ENCODE measurements around the gene MCM10. TPM values are rescaled to one million over a fixed set of nuclear protein-coding genes. Genes with fewer than 3 reads are reported as not detected.

Gene MCM10
- total RNA-seq, 2 experiments from 2014 or later, result 0.16 to 0.50 TPM

DNA sequence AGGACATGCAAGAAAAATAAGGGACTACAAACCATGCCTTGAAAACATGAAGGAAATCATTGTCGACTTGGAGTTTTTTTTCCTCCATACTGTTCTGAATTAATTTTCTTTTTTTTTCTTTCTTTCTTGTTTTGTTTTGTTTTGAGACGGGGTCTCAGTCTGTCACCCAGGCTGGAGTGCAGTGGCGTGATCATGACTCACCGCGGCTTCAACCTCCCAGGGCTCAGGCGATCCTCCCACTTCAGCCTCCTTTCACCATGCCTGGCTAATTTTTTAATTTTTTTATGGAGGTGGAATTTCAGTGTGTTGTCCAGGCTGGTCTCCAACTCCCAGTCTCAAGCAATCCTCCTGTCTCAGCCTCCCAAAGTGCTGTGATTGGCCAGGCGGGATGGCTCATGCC is 61.2 kb downstream of the MCM10 start:
- H3K27ac Mint-ChIP-seq, result no peak overlapping the region
- DNase-seq (no peak), ATAC-seq (ENCODE audit: poor library complexity) (no peak)
- CTCF ChIA-PET, result no interaction called here
- Histone ChIP-seq H3K27me3 (ENCODE audit: control insufficient read depth in 1 of 2, insufficient read depth in 2 of 2, low read length in 2 of 2) (no peaks in the 10 kb centered on the region), H3K4me3 (ENCODE audit: low read length) (no peak overlapping the region), H3K4me1 (ENCODE audit: insufficient read depth, low read length) (no peaks in the 10 kb centered on the region), H3K9me3 (ENCODE audit: control insufficient read depth in 1 of 2, insufficient read depth in 1 of 2, low read length in 2 of 2) (no peaks in the 10 kb centered on the region), H3K36me3 (ENCODE audit: insufficient read depth, low read length) (no peaks in the 10 kb centered on the region), H3K27ac (ENCODE audit: low read depth in 1 of 2, low read length in 2 of 2) (no peak overlapping the region)
- H3K4me3 Mint-ChIP-seq, result no peak overlapping the region
- H3K4me1 Mint-ChIP-seq (ENCODE audit: low read depth), result no peaks in the 10 kb centered on the region
- intact Hi-C loops (cut with DNase I, micrococcal nuclease), result no loop called here
- POLR2A ChIA-PET, result no interaction called here
- no peaks in the 10 kb centered on the region for H3K36me3 Mint-ChIP-seq (ENCODE audit: low read depth)
- no peaks in the 10 kb centered on the region for H3K27me3 Mint-ChIP-seq
- H3K9me3 Mint-ChIP-seq, result no peaks in the 10 kb centered on the region
- TF ChIP-seq, protein P1, sequence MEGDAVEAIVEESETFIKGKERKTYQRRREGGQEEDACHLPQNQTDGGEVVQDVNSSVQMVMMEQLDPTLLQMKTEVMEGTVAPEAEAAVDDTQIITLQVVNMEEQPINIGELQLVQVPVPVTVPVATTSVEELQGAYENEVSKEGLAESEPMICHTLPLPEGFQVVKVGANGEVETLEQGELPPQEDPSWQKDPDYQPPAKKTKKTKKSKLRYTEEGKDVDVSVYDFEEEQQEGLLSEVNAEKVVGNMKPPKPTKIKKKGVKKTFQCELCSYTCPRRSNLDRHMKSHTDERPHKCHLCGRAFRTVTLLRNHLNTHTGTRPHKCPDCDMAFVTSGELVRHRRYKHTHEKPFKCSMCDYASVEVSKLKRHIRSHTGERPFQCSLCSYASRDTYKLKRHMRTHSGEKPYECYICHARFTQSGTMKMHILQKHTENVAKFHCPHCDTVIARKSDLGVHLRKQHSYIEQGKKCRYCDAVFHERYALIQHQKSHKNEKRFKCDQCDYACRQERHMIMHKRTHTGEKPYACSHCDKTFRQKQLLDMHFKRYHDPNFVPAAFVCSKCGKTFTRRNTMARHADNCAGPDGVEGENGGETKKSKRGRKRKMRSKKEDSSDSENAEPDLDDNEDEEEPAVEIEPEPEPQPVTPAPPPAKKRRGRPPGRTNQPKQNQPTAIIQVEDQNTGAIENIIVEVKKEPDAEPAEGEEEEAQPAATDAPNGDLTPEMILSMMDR (IDR thresholded peaks at IDR 0.05), result no peak

DNA sequence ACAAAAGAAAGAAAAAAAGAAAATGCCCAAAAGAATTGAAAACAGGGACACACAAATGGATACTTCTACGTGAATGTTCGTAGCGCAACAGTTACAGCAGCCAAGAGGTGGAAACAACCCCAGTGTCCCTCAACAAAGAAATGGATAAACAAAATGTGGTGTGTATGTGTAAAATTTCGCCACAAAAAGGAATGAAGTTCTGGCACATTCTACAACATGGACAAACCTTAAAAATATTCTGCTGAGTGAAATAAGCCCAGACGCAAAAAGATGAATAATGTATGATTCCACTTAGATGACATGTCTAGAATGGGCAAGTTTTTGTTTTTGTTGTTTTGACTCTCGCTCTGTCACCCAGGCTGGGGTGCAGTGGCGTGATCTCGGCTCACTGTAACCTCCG is 61.9 kb downstream of the MCM10 start:
- H3K4me3 ChIP-seq (ENCODE audit: low read length), result no peak overlapping the region
- TF ChIP-seq, protein P1 (IDR thresholded peaks at IDR 0.05), result no peak
- no peak overlapping the region for H3K27ac ChIP-seq (ENCODE audit: low read depth in 1 of 2, low read length in 2 of 2)
- CTCF ChIA-PET, result no interaction called here
- no peak for DNase-seq
- no peaks in the 10 kb centered on the region for H3K36me3 Mint-ChIP-seq (ENCODE audit: low read depth)
- H3K9me3 Mint-ChIP-seq, result no peaks in the 10 kb centered on the region
- H3K36me3 ChIP-seq (ENCODE audit: insufficient read depth, low read length), result no peaks in the 10 kb centered on the region
- no peaks in the 10 kb centered on the region for H3K4me1 Mint-ChIP-seq (ENCODE audit: low read depth)
- H3K27ac Mint-ChIP-seq, result no peak overlapping the region
- POLR2A ChIA-PET, result no interaction called here
- H3K27me3 ChIP-seq (ENCODE audit: control insufficient read depth in 1 of 2, insufficient read depth in 2 of 2, low read length in 2 of 2), result no peaks in the 10 kb centered on the region
- intact Hi-C loops (cut with DNase I, micrococcal nuclease), result no loop called here
- no peak overlapping the region for H3K4me3 Mint-ChIP-seq
- no peaks in the 10 kb centered on the region for H3K27me3 Mint-ChIP-seq
- no peaks in the 10 kb centered on the region for H3K4me1 ChIP-seq (ENCODE audit: insufficient read depth, low read length)
- no peak for ATAC-seq (ENCODE audit: poor library complexity)
- H3K9me3 ChIP-seq (ENCODE audit: control insufficient read depth in 1 of 2, insufficient read depth in 1 of 2, low read length in 2 of 2), result no peaks in the 10 kb centered on the region

DNA sequence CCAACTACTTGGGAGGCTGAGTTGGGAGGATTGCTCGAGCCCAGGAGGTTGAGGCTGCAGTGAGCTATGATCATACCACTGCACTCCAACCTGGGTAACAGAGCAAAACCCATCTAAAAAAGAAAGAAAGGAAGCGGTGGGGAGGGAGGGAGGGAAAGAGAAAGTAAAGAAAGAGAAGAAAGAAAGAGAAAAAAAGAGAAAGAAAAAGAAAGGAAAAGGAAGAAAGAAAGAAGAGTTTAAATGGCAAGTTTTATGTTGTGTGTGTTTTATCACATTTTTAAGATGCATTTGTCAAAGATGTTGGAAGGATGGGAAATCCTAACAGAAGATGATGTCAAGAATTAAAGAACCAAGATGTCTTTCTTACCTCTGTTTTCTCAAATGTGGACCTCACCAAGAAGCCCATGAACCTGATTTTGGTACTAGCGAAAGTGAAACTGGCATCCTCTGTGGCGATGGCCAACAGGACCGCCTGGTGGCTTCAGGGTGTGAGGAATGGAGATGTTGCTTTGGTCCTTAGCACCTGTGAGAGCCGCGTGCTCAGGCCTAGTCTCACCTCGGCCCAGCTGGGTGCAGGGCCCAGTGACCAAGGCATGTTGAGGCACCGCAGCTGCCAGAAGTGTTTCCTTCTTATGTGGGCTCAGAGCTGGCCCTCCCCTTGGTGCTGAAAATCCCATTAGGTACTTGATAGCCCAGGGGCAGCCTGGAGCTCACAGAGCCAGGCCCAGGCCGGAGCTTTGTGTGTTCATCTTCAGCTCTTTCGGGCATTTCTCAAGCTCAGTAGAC is 63.0 kb downstream of the MCM10 start:
- Mint-ChIP-seq H3K27ac (no peak overlapping the region), H3K4me1 (ENCODE audit: low read depth) (no peaks in the 10 kb centered on the region), H3K4me3 (no peak overlapping the region), H3K36me3 (ENCODE audit: low read depth) (no peaks in the 10 kb centered on the region), H3K27me3 (no peaks in the 10 kb centered on the region), H3K9me3 (no peaks in the 10 kb centered on the region)
- H3K9me3 ChIP-seq (ENCODE audit: control insufficient read depth in 1 of 2, insufficient read depth in 1 of 2, low read length in 2 of 2), result no peaks in the 10 kb centered on the region
- H3K27ac ChIP-seq (ENCODE audit: low read depth in 1 of 2, low read length in 2 of 2), result no peak overlapping the region
- DNase-seq (no peak), ATAC-seq (ENCODE audit: poor library complexity) (no peak)
- ChIA-PET POLR2A (no interaction called here), CTCF (no interaction called here)
- TF ChIP-seq, protein P1 (IDR thresholded peaks at IDR 0.05), result no peak
- intact Hi-C loops (cut with DNase I, micrococcal nuclease), result no loop called here
- H3K27me3 ChIP-seq (ENCODE audit: control insufficient read depth in 1 of 2, insufficient read depth in 2 of 2, low read length in 2 of 2), result no peaks in the 10 kb centered on the region
- H3K4me1 ChIP-seq (ENCODE audit: insufficient read depth, low read length), result no peaks in the 10 kb centered on the region
- no peak overlapping the region for H3K4me3 ChIP-seq (ENCODE audit: low read length)
- no peaks in the 10 kb centered on the region for H3K36me3 ChIP-seq (ENCODE audit: insufficient read depth, low read length)
